OCI-LY3 (cell line): ENCODE measurements around the gene CTDP1.

ENCODE experiments used
- H2AFZ ChIP-seq: fragments of 200-600, 300-600 bp; shearing (Covaris generic); 2 replicates; pipeline ENCODE4 v1.6.0; 2014; ENCODE audit warnings: antibody characterized with exemption, low read depth, low read length
- H3K27ac ChIP-seq: fragments of 200-600, 300-600 bp; sonication (generic); 2 replicates; pipeline ENCODE4 v1.5.1; 2014; ENCODE audit warnings: mild to moderate bottlenecking, low read length, moderate library complexity, mixed read lengths
- H3K27me3 ChIP-seq: fragments of 200-600, 300-600 bp; sonication (generic); 2 replicates; pipeline ENCODE4 v1.6.1; 2014; ENCODE audit warnings: low read depth, low read length, mixed read lengths
- H3K36me3 ChIP-seq: fragments of 200-600, 300-600 bp; sonication (generic); replicated peaks from 2 replicates; pipeline ENCODE3; 2014; ENCODE audit warnings: low read depth, low read length, mixed read lengths
- H3K4me1 ChIP-seq: fragments of 300-600, 200-600 bp; sonication (generic); 2 replicates; pipeline ENCODE4 v1.6.1; 2014; ENCODE audit warnings: low read length, mixed read lengths
- H3K4me2 ChIP-seq: fragments of 200-600, 300-600 bp; sonication (generic); 2 replicates; pipeline ENCODE4 v1.6.1; 2014; ENCODE audit warnings: low read length, mixed read lengths
- H3K4me3 ChIP-seq: fragments of 300-600, 200-600 bp; sonication (generic); 2 replicates; pipeline ENCODE4 v1.5.1; 2014; ENCODE audit warnings: antibody characterized with exemption, mild to moderate bottlenecking, low read length, moderate library complexity
- H3K79me2 ChIP-seq: fragments of 300-600, 200-600 bp; shearing (Covaris generic); 2 replicates; pipeline ENCODE4 v1.6.1; 2014; ENCODE audit warnings: mild to moderate bottlenecking, low read length, mixed read lengths
- H3K9ac ChIP-seq: fragments of 300-600, 200-600 bp; shearing (Covaris generic); 2 replicates; pipeline ENCODE4 v1.6.0; 2014; ENCODE audit warnings: mild to moderate bottlenecking, low read length, moderate library complexity
- H3K9me3 ChIP-seq: fragments of 200-600, 300-600 bp; shearing (Covaris generic); 2 replicates; pipeline ENCODE4 v1.6.1; 2014; ENCODE audit warnings: low read length, mixed read lengths; ENCODE audit not compliant: insufficient read depth
- H4K20me1 ChIP-seq: fragments of 200-600, 300-600 bp; sonication (generic); 2 replicates; pipeline ENCODE4 v1.6.1; 2016; ENCODE audit warnings: low read length, mixed read lengths; ENCODE audit not compliant: insufficient read depth
- CTCF ChIP-seq: fragments of 200-600, 300-600 bp; sonication (generic); IDR thresholded peaks from 2 replicates; pipeline ENCODE4 v1.5.1; 2014; ENCODE audit warnings: antibody characterized with exemption, low read length, low read depth
- EZH2phosphoT487 ChIP-seq: fragments of 200-600 bp; shearing (Covaris generic); IDR thresholded peaks from 2 replicates; pipeline ENCODE4 v1.6.1; 2018; ENCODE audit warnings: antibody characterized with exemption, mixed run types, low read depth

Gene CTDP1

GRCh38 chr18:79714531-79715240 lies 35.1 kb downstream of the CTDP1 start:
- Histone ChIP-seq H3K9me3 (no peaks in the 10 kb centered on the region), H3K27ac (no peak overlapping the region), H3K4me3 (no peak overlapping the region), H3K4me1 (no peaks in the 10 kb centered on the region), H3K79me2 (no peaks in the 10 kb centered on the region), H4K20me1 (no peaks in the 10 kb centered on the region), H3K4me2 (no peak overlapping the region), H3K36me3 (peaks cover 62% of the 10 kb centered on the region), H3K27me3 (no peaks in the 10 kb centered on the region), H3K9ac (no peak overlapping the region), H2AFZ (no peak overlapping the region)
- TF ChIP-seq EZH2phosphoT487 (no peak), CTCF (no peak)

- no peak overlapping the region for H3K4me3 ChIP-seq
- no peaks in the 10 kb centered on the region for H4K20me1 ChIP-seq
- H3K4me1 ChIP-seq: no peaks in the 10 kb centered on the region
- H2AFZ ChIP-seq: no peak overlapping the region
- no peaks in the 10 kb centered on the region for H3K27me3 ChIP-seq
- peaks cover 56% of the 10 kb centered on the region for H3K36me3 ChIP-seq
- no peaks in the 10 kb centered on the region for H3K9me3 ChIP-seq
- H3K79me2 ChIP-seq: no peaks in the 10 kb centered on the region
- no peak overlapping the region for H3K4me2 ChIP-seq
- no peak for TF ChIP-seq EZH2phosphoT487
- TF ChIP-seq CTCF: no peak
- H3K27ac ChIP-seq: no peak overlapping the region
- no peak overlapping the region for H3K9ac ChIP-seq
Observed at GRCh38 chr18:79715280-79715679, 35.7 kb downstream of the CTDP1 start.

GRCh38 chr18:79717059-79717458 lies 37.5 kb downstream of the CTDP1 start:
- H3K4me1 ChIP-seq: no peaks in the 10 kb centered on the region

GRCh38 chr18:79717555-79718074 lies 38.0 kb downstream of the CTDP1 start:
- H3K4me1 ChIP-seq: no peaks in the 10 kb centered on the region
- TF ChIP-seq EZH2phosphoT487 (no peak), CTCF (no peak)
- no peak overlapping the region for H3K4me3 ChIP-seq
- no peak overlapping the region for H3K4me2 ChIP-seq
- peaks cover 69% of the 10 kb centered on the region for H3K36me3 ChIP-seq
- no peak overlapping the region for H2AFZ ChIP-seq
- H3K27ac ChIP-seq: no peak overlapping the region
- H3K79me2 ChIP-seq: no peaks in the 10 kb centered on the region
- no peaks in the 10 kb centered on the region for H4K20me1 ChIP-seq
- no peaks in the 10 kb centered on the region for H3K9me3 ChIP-seq
- H3K27me3 ChIP-seq: no peaks in the 10 kb centered on the region
- H3K9ac ChIP-seq: no peak overlapping the region

More at GRCh38 chr18:79717059-79717458, 37.5 kb downstream of the CTDP1 start:
- Histone ChIP-seq H3K4me2 (no peak overlapping the region), H4K20me1 (no peaks in the 10 kb centered on the region), H2AFZ (no peak overlapping the region), H3K36me3 (peaks cover 69% of the 10 kb centered on the region), H3K4me3 (no peak overlapping the region), H3K9me3 (no peaks in the 10 kb centered on the region), H3K79me2 (no peaks in the 10 kb centered on the region), H3K27me3 (no peaks in the 10 kb centered on the region), H3K27ac (no peak overlapping the region), H3K9ac (no peak overlapping the region)
- TF ChIP-seq EZH2phosphoT487 (no peak), CTCF (no peak)
